NCI-H2029 treated with DMSO at 0.1 percent for 48 hours (cell line): ENCODE data around the gene VPS41.
"Not testable (repeated sequence)": the region's sequence is repeated elsewhere in the genome, so short reads cannot be mapped to it uniquely, and the experiment has no call there.

Experiments
- DNase-seq: peaks from one replicate; lab custom pipeline; 2025; lab: John Stamatoyannopoulos, UW

Gene VPS41

GRCh38 chr7:38854947-38855346 is 54.0 kb downstream of the VPS41 start:
- DNase-seq = not testable (repeated sequence)

DNA sequence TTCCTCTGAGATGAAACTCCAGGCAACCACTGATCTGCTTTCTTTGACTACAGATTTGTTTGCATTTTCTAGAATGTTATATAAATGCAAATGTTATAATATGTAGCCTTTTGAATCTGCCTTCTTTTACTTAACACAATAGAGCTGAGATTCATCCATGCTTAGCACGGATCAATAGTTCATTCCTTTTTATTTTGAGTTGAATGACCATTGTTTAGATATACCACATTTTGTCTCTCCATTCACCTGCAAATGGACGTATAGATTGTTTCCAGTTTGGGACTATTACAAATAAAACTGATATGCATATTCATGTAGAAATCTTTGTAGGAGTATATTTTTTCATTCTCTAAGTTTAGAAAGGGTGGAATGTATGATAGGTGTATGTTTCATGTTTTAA is 57.7 kb downstream of the VPS41 start:
- DNase-seq = no peak

- no peak for DNase-seq
Measured at GRCh38 chr7:38846280-38846679, 62.7 kb downstream of the VPS41 start.

DNA sequence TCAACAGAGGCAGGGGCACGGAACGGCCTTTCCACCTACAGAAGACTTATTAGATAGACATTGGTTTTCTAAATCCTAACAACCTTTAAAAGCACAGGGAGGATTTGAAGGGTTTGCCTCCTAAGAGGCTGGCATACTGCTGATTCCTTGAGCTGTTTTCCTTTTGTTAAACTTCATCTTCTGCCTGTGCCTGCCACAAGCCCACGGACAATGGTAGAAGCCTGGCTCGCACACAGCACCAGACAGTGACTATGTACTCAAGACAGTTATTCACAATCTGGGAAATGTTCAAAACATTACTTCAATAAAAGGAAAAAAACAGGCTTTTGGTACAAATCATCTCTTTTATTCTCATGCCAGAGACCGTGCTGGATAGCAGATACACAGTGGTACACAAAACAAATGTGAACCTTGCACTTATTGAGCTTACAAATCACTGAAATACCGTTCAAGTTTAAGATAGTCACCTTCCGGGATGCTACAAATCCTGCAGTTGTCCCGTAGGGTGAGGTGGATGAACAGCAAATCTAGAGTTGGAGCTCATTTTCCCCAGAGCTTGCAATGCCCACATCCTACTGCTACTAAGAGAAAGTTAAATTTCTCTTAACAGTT is 63.9 kb downstream of the VPS41 start:
- no peak for DNase-seq

DNA sequence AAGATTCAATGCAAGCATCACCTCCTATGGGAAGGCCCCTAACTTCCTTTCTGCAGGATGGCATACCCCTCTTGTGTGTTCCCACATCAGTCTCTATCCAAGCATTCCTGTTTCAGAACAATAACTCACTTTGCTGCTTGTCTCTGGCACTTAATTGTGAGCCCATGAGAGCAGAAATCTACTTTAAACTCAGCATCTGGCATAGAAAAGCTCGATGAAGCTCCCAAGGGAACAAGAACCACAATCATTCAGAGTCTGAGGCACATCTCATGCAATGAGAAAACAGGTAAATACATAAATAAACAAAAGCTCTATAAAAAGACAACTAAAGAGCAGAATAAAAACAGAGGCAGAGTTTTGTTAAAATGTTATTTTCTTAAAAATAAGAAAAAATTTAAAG is 66.2 kb downstream of the VPS41 start:
- DNase-seq = no peak

- no peak for DNase-seq
Measured at GRCh38 chr7:38840736-38841460, 68.1 kb downstream of the VPS41 start.

DNA sequence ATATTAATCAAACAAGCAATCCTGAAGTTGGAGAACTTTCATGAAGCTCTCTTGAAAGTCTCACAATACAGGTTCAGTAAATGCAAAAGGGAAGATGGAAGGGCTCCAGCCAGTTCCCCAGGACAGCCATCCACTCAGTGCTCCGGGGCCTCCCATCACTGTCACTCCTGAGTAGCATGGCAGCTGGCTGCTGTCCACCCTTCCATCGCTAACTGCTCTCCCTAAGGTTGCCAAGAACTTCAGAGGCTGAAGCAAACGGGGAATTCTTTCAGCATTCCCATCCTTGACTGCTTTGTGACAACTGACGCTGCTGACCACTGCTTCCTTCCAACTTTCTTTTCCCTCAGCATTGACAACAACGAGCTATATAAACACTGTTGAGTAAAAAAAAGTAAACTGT is 69.1 kb downstream of the VPS41 start:
- no peak for DNase-seq

- no peak for DNase-seq
Measured at GRCh38 chr7:38838725-38839385, 70.1 kb downstream of the VPS41 start.

- DNase-seq = no peak
Measured at GRCh38 chr7:38834357-38834756, 74.6 kb downstream of the VPS41 start.

DNA sequence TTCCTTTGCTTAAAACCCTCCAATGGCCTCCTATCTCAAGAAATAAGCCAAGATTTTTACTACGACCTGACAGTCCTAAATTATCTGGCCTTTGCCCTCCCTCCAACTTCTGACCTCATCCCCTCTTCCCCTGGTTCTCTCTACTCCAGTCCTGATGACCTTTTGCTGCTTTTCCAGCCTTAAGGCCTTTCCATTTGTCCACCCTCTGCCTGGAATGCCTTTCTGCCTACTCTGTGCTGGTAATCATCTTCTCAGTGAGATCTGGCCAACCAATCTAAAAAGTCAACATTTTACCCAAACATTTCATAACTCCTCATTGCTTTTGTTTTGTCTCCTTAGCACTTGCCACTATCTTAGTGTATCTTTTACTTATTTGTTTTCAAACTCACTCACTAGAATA is 75.7 kb downstream of the VPS41 start:
- no peak for DNase-seq

DNA sequence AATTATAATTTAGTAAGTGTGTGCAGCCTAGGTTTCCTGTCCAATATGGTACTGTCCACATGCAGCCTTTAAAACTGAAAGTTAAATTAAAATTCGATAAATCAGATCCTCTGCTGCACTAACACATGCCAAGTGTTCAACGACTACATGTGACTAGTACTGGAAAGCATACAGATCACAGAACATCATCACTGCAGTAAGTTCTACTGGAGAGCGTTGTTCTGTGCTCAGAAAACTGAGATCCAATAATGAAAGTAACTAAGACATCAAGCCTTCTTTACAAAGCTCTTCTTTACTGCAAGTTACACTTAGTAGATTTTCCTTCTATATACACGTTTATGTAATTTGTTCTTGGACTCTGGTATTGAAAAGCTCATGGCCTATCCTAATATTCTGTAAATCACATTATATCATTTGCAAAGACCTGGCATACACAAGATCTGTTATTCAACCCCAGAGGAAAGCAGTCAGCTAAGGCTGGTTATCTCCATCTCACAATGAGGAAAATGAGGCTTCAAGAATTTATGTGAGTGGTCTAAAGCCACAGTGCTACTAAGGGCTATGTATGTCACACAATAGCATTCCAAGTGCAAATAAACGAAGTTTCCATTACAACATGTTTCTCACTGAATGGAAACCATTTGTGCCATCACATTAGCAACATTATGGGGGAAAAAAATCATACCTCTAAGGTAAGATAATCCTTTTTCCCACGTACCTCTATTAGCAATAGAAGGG is 77.6 kb downstream of the VPS41 start:
- no peak for DNase-seq

DNA sequence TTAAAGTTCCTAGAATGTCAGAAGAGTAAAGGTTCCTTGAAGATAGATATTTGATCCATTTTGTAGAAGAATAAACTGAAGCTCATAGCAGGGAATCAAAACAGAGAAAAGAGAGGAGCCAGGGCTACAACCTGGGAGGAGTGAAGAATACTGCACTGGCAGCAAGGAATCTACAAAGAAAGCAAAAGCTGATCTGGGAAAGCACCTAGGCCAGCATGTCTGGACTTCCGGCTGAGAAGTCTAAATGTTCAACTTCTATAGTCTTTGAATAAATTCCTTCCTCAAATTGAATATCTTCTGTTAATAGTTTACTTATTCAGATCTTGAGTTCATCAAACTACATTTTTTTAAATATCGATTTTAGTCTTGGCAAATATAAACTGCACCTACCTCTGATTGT is 78.2 kb downstream of the VPS41 start:
- no peak for DNase-seq

DNA sequence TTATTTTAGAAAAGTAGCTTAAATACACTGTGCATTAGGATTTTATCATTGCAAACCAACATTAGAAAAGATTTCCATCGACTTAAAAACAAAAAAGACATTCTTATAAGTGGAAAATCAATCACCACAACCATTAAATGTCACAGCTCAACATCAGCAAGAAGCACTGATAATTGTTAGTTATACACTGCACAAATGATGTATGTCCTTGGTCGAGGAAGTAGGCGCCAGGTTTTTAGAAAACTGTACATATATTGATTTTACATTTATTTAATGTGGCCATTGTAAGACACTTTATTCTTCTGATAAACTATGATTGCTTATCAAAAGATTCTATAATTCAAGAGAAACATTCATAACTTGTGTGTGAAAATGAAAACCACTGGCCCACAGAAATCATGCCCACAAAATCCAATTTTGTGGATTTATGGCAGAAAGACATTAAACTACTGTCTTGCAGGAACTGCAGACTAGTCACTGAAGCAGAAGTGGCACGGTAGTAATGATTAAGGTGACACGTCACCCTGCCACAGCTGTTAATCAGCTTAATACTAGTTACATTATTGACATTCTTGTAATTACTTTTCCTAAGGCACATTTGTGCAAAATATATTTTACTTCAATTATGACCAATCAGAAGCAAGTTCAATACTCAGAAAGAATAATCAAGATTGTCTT is 79.4 kb downstream of the VPS41 start:
- DNase-seq = no peak

GRCh38 chr7:38828026-38828425 is 81.0 kb downstream of the VPS41 start:
- no peak for DNase-seq

GRCh38 chr7:38825721-38826440 is 83.1 kb downstream of the VPS41 start:
- DNase-seq = no peak

GRCh38 chr7:38824948-38825347 is 84.0 kb downstream of the VPS41 start:
- no peak for DNase-seq

DNA sequence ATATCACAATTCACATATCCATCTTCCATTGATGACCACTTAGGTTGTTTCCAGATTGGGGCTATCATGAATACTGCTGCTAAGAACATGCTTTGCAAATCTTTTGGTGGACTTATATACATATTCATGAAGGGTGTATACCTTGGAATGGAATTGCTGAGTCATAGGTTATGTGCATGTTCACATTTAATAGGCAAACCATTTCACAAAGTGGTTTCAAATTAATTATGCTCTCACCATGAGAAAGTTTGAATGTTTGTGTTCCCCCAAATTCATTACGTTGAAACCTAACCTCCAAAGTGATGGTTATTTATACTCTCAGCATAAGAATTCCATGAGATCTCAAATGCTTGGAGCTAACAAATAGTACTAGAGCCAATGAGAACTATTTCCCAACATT is 86.4 kb downstream of the VPS41 start:
- no peak for DNase-seq

- DNase-seq = no peak
Measured at GRCh38 chr7:38820571-38820970, 88.4 kb downstream of the VPS41 start.

DNA sequence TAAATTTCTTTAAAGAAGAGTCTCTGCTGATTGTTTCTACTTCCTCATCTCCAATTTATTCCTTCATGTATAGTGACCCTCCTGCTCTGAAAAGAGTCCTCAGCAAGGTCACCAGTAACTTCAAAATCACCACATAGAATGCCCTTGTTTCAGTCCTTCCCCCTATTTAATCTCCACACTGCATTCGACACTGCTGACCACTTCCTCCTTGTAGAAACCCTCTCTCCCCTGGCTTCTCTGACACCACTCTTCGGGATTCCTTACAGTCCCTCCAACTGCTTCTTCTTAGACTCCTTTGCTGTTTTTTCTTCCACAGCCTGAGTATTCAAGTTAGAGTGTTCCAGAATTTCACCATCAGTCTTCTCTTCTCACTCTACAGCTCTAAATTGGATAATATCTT is 89.5 kb downstream of the VPS41 start:
- DNase-seq = no peak

DNA sequence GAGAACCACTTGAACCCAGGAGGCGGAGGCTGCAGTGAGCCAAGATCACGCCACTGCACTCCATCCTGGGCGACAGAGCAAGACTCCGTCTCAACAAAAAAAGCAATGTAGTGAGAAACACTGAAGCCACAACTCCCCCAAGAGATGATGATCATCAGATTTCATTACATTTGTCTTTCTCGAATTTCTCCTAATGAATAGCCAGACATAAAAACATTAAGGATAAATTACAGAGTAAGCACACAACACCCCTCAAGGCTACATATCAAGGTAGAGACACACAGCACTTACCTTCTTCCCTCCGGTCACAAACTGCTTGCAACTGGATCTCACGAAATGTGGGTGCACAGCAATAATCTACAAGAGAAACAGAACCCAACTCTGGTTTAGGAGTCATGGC is 91.5 kb downstream of the VPS41 start:
- DNase-seq = no peak

DNA sequence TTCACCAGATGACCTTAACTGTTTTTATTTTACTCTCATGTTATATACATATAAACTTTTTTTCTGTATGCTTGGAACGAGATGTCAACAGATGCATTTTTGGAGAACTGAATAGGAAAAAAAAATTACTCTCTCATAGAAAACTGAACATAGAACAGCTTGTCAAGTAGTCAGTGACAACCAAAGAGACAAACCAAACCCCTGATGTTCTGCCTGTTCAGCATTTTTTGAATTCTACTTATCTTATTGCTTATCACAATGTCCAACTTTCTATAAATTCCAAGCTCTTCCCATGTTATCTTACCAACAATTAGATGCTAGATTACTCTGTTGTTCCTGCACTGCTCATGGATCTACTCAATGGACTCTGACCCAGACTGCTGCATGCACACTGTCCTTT is 95.2 kb downstream of the VPS41 start:
- no peak for DNase-seq

- no peak for DNase-seq
Measured at GRCh38 chr7:38806912-38807311, 102.1 kb downstream of the VPS41 start.
